IPS-NIHi11 (cell line): ENCODE measurements around the gene CLCA4.

Experiments
- DNase-seq: peaks from one replicate; pipeline ENCODE4 v3.0.0; 2012; ENCODE audit warnings: mixed read lengths, low spot score

CLCA4 gene

DNA sequence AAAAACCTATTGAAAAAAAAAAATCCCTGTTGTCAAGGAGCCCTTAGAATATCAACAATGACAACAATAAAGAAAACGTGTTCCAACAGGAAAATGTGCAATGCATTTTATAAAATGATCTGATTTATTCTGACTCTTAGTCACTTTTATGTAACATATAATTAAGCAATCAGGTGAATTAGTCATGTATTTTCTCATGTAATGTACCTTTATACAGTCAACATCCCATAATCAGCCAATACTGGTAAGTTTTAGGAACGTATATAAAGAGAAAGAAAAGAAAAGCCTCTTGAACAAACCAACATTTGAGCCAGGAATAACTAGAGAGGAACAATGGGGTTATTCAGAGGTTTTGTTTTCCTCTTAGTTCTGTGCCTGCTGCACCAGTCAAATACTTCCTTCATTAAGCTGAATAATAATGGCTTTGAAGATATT, at the start of gene CLCA4:
Gene CLCA4, plus strand, starts transcription at position 292 of the 435 bp plus-strand sequence. Its CDS starts 42 bp downstream, at position 334.
- DNase-seq: no peak

GRCh38 chr1:86498281-86498680, 48.6 kb upstream of the CLCA4 start:
- no peak for DNase-seq

DNA sequence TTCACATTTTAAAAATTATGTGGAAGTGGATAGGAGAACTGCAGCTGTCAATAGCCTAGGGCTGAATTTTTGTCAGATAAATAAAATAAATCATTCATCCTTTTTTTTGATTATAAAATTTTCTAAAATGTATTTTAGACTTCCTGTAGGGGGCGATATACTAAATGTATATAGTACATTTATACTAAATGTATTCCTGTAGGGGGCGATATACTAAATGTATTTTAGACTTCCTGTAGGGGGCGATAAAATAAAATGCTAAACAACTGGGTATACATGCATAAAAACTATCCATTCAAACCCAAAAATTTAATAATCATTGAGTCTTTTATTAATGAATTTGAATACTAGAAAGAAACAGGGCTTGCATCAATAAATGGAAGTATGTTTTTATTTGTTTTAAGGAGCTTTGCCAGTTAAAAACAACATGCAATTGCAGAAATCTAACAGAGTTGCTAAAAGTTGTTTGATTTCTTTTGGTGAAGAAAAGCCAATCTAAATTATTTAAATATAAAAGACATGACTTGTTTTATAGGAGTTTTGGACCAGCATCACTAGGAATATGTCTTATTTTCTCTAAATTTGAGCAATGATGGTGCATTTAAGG, 46.8 kb upstream of the CLCA4 start:
- DNase-seq: peak; percentile 16

DNA sequence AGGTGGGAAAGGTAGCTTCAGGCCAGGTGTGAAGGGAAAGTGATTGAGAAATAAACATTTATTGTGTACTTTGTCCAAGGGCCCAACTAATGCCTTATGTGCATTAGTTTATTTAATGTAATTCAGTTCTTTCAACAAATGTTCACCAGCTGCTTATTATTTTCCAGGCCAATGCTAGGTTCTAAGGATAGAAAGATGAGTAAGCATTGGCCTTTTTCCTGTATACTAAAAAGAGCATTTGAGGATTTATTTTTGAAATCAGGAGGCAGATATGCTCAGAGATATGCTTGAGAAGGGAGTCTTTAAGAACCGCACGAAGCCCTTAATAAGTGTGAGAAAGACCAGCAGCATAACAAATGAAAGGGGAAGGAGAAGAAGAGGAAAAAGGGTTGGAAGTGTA, 46.2 kb upstream of the CLCA4 start:
- no peak for DNase-seq

GRCh38 chr1:86502125-86502646, 44.7 kb upstream of the CLCA4 start:
- DNase-seq: peak; percentile 29

GRCh38 chr1:86502721-86503405, 44.0 kb upstream of the CLCA4 start:
- DNase-seq: peak; percentile 12

- no peak for DNase-seq
These were observed 43.3 kb upstream of the CLCA4 start for GRCh38 chr1:86503406-86504136.

DNA sequence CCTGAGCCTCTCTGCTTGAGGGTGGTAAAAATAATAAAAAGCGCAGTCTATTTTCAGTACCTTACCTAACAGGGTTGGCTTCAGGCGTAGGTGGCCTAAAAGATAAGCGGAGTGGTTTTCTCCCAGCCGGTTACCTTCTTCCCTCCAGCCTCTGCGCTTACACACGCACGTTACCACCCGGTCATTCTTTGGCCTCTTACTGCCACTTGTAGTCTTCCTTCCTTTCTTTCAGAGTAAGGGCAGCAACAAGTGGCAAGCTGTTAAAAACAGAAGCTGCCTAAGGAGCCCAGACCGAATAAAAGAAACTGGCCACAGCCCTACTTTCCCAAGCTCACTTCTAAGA, 42.8 kb upstream of the CLCA4 start:
- DNase-seq: no peak

DNA sequence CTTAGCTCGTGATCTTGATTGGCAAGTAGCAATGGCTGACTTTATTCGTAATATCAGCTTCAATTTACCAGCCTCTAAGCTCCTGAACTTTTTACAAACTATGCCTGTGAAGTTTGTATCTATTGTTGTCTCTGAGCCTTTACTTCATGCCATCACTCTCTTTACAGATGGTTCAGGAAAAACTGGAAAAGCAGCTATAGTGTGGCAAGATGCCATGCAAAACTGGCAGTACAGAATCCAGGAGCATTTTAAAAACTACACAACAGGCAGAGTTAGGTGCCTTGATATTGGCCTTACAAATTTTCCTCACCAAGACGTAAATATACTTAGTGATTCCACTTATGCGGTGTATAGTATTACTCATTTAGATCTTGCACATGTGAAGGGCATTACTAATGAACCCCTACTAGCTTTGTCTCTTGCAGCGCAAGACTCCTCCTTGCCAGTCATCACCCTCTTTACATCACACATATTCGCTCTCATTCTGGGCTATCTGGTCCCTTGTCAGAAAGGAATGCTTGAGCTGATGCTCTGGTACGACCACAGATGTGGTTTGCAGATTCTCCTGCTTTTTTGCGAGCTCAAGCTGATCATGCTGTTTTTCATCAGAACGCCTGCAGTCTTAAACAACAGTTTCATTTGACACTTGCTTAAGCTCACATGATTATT, 41.8 kb upstream of the CLCA4 start:
- no peak for DNase-seq

GRCh38 chr1:86505564-86505902, 41.3 kb upstream of the CLCA4 start:
- DNase-seq: no peak

GRCh38 chr1:86507935-86508582, 38.8 kb upstream of the CLCA4 start:
- DNase-seq: peak; percentile 24

DNA sequence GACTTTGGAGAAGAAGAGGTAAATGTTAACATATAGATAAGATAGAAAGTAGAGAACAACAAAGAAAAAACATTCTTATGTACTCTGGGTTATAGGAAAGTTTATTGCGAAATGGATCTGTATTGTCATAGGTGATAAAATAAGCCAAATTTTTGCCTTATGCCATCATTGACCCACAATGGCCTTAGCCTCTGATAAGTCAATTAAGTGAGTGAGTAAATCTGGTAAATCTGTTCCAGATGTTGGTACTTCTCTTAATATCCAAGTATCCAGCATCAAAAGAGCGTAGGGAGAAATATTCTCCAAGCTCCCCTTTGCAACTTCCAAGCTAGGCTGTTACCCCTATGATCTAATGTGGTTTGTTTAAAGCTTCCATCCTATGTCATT, 38.3 kb upstream of the CLCA4 start:
- no peak for DNase-seq

DNA sequence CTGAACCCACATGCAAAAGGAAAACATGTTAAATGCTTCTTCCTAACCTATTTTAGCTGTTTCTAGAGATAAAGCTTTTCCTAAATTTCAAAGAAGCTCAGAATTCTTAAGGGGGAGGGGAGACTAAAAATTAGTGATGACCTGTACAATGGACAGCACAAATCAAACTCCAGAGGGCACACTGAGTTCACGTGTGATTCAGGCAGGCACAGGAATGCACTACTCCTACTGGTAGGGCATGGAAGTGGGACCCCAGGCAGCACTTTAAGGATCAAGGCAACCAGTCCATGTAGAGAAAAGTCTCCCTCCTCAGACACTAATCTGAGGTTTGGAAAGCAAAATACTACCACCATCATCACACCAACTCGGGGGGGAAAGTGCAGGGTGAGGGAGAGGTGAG, 31.3 kb upstream of the CLCA4 start:
- peak; percentile 47 for DNase-seq

GRCh38 chr1:86516335-86516734, 30.5 kb upstream of the CLCA4 start:
- DNase-seq: no peak

DNA sequence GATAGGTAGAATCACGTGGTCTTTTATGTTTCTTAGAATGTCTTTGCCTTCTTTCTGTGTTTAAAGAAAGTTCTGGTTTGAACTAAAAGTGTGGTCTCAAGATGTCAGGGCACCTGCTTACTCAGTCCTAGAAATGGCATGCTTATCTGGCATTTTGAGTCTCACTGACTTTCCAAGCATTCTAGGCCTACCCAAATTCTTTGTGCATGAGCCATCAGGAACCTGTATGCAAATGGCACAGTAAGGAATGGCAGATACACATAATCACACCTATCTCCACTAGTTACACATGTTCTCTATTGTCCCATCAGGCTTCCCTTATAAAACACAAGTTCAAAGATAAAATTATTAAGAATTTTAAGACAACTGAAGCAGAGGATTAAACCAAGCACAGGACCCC, 29.5 kb upstream of the CLCA4 start:
- DNase-seq: no peak

- DNase-seq: no peak
These were observed 25.9 kb upstream of the CLCA4 start for GRCh38 chr1:86520789-86521521.

DNA sequence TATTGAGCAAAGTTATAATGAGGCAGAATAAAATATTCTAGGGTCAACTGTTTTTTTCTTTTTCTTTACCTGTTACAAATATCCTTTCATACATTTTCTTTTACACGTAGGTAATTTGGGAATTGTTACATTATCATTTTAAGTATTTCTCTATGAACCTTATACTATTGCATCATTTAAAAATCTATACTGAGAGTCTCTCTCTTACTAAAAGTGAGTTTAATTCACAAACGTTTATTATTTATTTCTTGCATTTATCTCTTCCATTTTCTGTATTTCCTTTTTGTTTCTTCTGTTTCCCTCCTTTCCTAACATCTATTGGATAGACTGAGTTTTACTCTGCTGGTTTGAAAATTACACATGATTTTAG, 25.4 kb upstream of the CLCA4 start:
- DNase-seq: no peak

DNA sequence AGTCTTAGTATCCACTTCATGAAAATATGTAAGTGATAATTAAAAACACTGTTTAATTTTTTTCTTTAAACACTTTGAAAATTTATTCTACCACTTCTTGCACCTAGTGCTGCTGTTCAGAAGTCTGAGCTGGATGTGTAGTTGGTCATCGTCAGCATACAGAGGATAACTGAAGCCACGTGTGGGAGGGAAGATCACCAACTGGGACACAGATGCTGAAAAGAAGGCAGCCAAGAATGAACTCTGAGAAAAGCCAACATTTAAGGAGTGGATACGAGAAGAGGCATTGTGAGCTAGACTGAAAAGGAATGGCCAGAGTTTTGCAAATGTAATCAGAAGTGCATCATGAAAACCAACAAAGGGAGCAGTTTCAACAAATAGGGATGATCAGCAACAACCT, 24.6 kb upstream of the CLCA4 start:
- DNase-seq: no peak

- DNase-seq: no peak
These were observed 23.1 kb upstream of the CLCA4 start for GRCh38 chr1:86523670-86524354.

- DNase-seq: no peak
These were observed 19.6 kb upstream of the CLCA4 start for GRCh38 chr1:86527306-86527705.
